GM04504 (cell line): ENCODE results near the gene HS6ST1.

Experiments used
- DNase-seq: peaks from one replicate; pipeline ENCODE4 v3.0.0-alpha.2; 2012; ENCODE audit warnings: low read depth

Gene HS6ST1

DNA sequence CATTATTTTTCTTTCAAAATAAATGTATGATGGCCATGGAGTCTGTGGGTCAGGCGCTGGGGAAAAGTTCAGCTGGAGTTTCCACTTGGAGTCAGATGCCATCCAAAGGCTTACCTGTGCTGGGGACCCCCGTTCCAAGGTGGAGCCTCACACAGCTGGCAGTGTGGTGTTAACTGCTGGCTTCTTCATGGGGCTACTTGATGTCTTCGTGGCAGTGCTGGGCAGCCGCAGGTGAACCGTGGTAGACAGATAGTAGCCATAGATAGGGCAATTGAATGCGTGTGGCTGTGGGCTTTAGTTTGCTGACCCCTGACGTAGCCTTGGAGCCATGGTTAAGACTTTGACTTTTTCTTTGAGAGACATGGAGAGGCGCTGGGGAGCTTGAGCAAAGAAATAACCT is 83.1 kb downstream of the HS6ST1 start:
- DNase-seq, result no peak

DNA sequence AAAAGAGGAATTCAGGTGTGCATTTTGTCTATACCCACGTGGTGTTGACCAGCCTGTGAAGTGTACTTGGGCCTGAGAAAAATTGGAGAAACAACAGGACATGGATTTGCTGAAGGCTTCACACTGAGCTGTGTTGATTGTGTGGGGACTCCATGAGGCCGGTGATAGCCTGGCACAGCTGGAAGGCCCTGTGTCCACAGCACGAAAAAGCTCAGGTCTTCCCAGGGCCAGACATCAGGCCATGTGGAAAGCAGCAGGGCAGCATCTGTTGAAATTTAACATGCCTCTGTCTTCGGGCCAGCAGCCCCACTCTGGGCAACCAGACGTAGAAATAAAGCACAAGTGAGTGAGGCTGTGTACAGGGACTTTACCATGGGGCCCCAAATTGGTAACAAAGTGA is 84.1 kb downstream of the HS6ST1 start:
- DNase-seq, result no peak

DNA sequence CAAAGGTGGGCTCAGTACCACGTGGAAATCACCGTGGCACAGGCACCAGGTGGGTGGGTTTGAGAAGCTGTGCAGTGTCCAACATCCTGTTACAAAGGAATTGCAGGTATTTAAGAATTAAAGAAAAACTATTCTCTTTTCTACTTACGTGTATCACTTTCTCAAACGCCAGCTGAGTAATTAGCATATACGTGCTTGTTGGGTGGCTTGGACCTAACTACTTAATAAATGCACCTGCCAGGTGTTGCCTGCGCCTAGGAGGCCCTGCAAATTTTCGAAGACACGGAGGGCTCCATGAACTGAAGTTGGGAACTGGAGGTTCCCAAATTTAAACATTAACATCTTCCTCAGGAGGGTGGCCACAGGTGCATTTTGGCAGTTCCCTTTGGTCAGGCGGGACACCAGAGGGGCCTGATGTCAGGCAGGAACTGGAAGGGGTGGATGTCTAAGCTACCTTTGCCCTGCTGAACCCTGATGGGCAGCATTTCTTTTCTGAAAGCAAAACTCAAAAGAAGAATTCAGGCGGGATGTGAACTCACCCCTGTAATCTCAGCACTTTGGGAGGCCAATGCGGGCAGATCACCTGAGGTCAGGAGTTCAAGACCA is 84.8 kb downstream of the HS6ST1 start:
- no peak for DNase-seq

DNA sequence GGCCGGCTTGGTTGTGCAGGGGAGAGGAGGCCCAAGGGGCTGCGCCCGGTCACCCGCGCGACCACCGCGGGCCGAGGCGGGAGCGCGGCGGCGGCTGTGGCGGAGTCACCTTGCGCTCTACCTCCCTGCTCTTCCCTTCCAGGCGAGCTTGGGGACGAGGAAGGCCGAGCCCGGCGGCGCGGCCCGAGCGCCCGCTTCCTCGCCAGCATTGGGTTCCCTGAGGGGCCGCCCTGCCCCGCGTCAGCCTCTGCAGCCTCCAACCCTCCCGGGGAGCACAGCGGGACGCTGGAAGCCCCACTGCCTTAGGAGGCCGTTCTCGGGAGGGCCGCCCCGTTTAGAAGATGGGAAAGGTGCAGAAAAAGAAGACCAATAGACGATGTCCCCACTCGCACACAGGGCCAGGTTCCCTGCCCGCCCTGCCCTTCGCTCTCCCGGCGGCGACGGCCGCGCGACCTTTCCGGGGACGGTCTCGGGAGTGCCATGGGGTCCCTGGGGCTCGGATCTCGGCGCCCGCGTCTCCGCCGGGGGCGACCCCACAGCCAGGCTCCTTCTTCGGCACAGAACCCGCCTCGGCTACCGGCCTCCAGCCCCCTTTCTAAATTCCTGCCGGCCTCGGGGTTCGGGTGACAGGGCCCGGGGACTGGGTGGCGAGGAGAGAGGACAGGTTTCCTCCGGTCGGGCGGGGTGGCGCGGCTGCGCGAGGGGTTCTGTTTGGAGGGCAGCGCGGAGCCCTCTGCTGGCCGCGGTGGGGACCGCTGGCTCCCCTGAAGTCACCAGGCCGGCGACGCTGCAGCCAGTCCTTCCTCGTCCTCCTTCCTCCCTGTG is 85.5 kb downstream of the HS6ST1 start:
- no peak for DNase-seq

DNA sequence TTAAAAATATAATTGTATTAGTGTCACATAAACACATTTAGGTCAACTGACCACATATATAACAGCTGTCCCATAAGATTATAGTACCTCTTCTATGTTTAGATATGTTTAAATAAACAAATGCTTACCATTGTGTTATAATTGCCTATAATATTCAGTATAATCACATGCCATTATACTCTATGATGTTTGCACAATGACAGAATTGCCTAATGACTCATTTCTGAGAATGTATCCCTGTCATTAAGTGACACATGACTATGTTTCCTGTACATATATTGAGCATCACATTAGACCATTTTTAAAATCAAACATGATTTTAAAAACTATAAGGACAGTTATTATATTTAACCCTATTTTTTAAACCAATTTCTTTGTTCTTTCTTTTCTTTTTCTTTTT is 89.8 kb downstream of the HS6ST1 start:
- DNase-seq, result no peak

DNA sequence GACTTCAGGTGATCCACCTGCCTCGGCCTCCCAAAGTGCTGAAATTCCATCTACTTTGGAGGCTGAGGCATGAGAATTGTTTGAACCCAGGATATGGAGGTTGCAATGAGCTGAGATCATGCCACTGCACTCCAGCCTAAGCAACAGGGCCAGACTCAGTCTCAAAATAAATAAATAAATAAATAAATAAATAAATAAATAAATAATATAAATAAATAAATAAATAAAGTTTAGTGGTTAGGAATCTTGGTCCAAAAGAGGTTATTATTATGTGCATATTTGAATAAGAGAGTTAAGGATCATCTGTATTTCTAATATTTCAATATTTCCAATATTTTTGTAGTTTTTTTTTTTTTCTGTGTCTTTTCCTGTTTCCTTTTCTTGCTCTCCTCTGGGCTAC is 90.8 kb downstream of the HS6ST1 start:
- no peak for DNase-seq

DNA sequence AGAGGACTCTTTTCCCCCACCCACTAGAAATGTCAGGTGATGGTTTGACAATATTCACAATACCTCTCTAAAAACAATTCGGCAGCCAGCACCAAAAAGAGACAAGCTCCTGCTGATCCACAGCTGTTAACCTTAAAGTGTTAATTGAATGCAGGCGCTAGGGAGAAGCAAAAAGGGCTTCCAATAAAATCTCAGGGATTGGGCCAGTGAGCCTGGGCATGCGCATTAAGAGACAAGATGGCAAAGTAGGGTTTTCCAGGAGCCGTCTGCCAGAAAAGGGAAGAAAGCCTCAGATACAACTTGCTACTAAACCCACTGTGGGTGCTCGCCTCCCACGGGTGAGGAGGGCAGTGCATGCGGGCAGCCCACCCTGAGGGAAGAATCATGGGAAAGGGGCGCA is 98.8 kb downstream of the HS6ST1 start:
- no peak for DNase-seq

DNA sequence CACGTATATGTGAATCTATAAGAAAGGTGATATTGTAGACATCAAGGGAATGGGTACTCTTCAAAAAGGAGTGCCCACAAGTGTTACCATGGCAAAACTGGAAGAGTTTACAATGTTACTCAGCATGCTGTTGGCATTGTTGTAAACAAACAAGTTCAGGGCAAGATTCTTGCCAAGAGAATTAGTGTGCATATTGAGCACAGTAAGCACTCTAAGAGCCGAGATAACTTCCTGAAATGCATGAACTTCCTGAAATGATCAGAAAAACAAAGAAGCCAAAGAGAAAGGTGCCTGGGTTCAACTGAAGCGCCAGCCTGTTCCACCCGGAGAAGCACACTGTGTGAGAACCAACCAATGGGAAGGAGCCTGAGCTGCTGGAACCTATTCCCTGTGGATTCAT is 101.0 kb downstream of the HS6ST1 start:
- no peak for DNase-seq

DNA sequence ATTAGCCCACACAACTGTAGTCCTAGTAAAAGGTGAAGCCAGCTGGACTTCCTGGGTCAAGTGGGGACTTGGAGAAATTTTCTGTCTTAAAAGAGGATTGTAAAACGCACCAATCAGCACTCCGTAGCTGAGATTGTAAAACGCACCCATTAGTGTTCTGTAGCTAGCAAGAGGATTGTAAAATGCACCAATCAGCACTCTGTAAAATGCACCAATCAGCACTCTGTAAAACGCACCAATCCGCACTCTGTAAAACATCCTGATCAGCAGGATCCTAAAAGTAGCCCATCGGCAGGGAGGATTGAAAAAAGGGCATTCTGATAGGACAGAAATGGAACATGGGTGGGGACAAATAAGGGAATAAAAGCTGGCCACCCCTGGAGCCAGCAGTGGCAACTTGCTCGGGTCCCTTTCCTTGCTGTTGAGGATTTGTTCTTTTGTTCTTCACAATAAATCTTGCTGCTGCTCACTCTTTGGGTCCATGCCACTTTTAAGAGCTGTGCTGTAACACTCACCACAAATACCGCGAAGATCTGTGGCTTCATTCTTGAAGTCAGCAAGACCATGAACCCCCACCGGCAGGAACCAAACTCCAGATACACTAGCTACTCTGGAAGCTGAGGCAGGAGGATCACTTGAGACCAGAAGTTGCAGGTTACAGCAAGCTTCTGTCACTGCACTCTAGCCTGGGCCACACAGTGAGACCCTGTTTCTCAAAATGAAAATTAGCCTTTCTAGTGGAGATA is 102.6 kb downstream of the HS6ST1 start:
- DNase-seq, result no peak
